HCT116 (cell line): ENCODE results near the gene COL5A3. TPM values are rescaled to one million over a fixed set of nuclear protein-coding genes. Genes with fewer than 3 reads are reported as not detected.

Experiments used
- ATAC-seq: fragments of 200-7000 bp; cut with Tn5 transposase; 2 replicates; pipeline ENCODE4 v1.9.1; 2020; ENCODE audit warnings: mild to moderate bottlenecking, moderate library complexity
- BruUV-seq: library from RNA; stranded (reverse); fragments of 400-500 nt; replicated peaks from 2 replicates; lab custom pipeline; 2021; lab: Mats Ljungman, UMichigan
- CTCF ChIA-PET: fragments of 300-600 bp; sonication (Branson Sonifier 250); formaldehyde crosslinking; loops from one replicate; lab custom pipeline; 2021; ENCODE audit warnings: antibody characterized with exemption; lab: Charles Lee
- POLR2A ChIA-PET: fragments of 300-600, 350-600 bp; sonication (Branson Sonifier 250); formaldehyde crosslinking; loops from one replicate; lab custom pipeline; 2021; ENCODE audit warnings: antibody characterized with exemption; lab: Charles Lee
- RAD21 ChIA-PET, 2 experiments: fragments of 300-600 bp; sonication (Branson Sonifier 250); formaldehyde crosslinking; loops; one replicate each; lab custom pipeline; 2023; ENCODE audit warnings: low total read pairs in 2 of 2; ENCODE audit not compliant: uncharacterized antibody in 2 of 2, unreplicated experiment in 2 of 2, low non-redundant PET in 1 of 2; lab: Charles Lee
- DNase-seq: peaks from one replicate; pipeline ENCODE4 v3.0.0-alpha.2; 2010; ENCODE audit warnings: low read depth, low spot score
- H2AFZ ChIP-seq: fragments of 200-600 bp; shearing (Covaris generic), sonication (generic); 2 replicates; pipeline ENCODE4 v1.6.1; 2017; ENCODE audit warnings: low read depth, mixed run types, mixed read lengths, antibody characterized with exemption, low read length; ENCODE audit not compliant: poor library complexity, severe bottlenecking
- H3K27ac ChIP-seq: 2 replicates; pipeline ENCODE4 v1.5.1; 2012; ENCODE audit warnings: low read depth, low read length
- H3K27me3 ChIP-seq: fragments of 200-600 bp; sonication (generic); 2 replicates; pipeline ENCODE4 v1.6.1; 2016; ENCODE audit warnings: mixed run types, low read length, mixed read lengths; ENCODE audit not compliant: insufficient read depth
- H3K36me3 ChIP-seq, 2 experiments: fragments of 200-500 bp in 1 of 2; fragments of 200-600 bp in 1 of 2; sonication (Bioruptor generic) in 1 of 2; sonication (generic) in 1 of 2; 2 replicates each; pipeline versions ENCODE4 v1.5.1 to v1.6.1; 2014 to 2016; ENCODE audit warnings: low read length in 2 of 2, inconsistent platforms in 1 of 2, mixed read lengths in 1 of 2, mixed run types in 1 of 2; ENCODE audit not compliant: insufficient read depth in 2 of 2, control insufficient read depth in 1 of 2
- H3K4me1 ChIP-seq, 2 experiments: fragments of 200-600 bp in 1 of 2; sonication (generic) in 1 of 2; 2 replicates each; pipeline versions ENCODE4 v1.5.1 to v1.6.1; 2012 to 2017; ENCODE audit warnings: low read length in 2 of 2, inconsistent platforms in 1 of 2, mild to moderate bottlenecking in 1 of 2, mixed read lengths in 1 of 2, mixed run types in 1 of 2, moderate library complexity in 1 of 2; ENCODE audit not compliant: insufficient read depth in 2 of 2, control insufficient read depth in 1 of 2
- H3K4me2 ChIP-seq: fragments of 200-600 bp; sonication (generic); 2 replicates; pipeline ENCODE4 v1.6.1; 2017; ENCODE audit warnings: mixed run types, low read length, mixed read lengths
- H3K4me3 ChIP-seq, 2 experiments: fragments of 200-600 bp in 1 of 2; sonication (generic) in 1 of 2; replicated peaks in 1 of 2; 2 replicates each; pipeline ENCODE4 v1.5.1; 2011 to 2016; ENCODE audit warnings: low read length in 2 of 2, control low read depth in 1 of 2, low read depth in 1 of 2, mild to moderate bottlenecking in 1 of 2, mixed read lengths in 1 of 2, mixed run types in 1 of 2
- H3K79me2 ChIP-seq: fragments of 200-600 bp; sonication (generic); 2 replicates; pipeline ENCODE4 v1.6.1; 2017; ENCODE audit warnings: mild to moderate bottlenecking, mixed run types, low read length, moderate library complexity, mixed read lengths; ENCODE audit not compliant: insufficient read depth
- H3K9ac ChIP-seq: fragments of 200-600 bp; sonication (generic); 2 replicates; pipeline ENCODE4 v1.6.1; 2016; ENCODE audit warnings: low read length, mixed read lengths
- H3K9me2 ChIP-seq: fragments of 200-600 bp; sonication (generic), shearing (Covaris generic); 2 replicates; pipeline ENCODE4 v1.6.1; 2017; ENCODE audit warnings: mixed run types, mild to moderate bottlenecking, moderate library complexity; ENCODE audit not compliant: insufficient read depth
- H3K9me3 ChIP-seq, 2 experiments: fragments of 200-500 bp in 1 of 2; fragments of 200-600 bp in 1 of 2; sonication (Bioruptor generic) in 1 of 2; sonication (generic) in 1 of 2; 2 replicates each; pipeline ENCODE4 v1.6.1; 2014 to 2017; ENCODE audit warnings: low read length in 2 of 2, mixed read lengths in 2 of 2, inconsistent platforms in 1 of 2, low read depth in 1 of 2, mild to moderate bottlenecking in 1 of 2, mixed run types in 1 of 2, moderate library complexity in 1 of 2; ENCODE audit not compliant: control insufficient read depth in 1 of 2, insufficient read depth in 1 of 2
- H4K20me1 ChIP-seq: fragments of 200-600 bp; sonication (generic), shearing (Covaris generic); 2 replicates; pipeline ENCODE4 v1.6.1; 2017; ENCODE audit warnings: mixed run types, mild to moderate bottlenecking, moderate library complexity; ENCODE audit not compliant: insufficient read depth
- CBX3 ChIP-seq: IDR thresholded peaks from 2 replicates; pipeline ENCODE4 v1.6.1; 2012; ENCODE audit warnings: low read depth
- CEBPB ChIP-seq: IDR thresholded peaks from 2 replicates; pipeline ENCODE4 v1.6.1; 2012; ENCODE audit warnings: low read depth
- EGR1 ChIP-seq: IDR thresholded peaks from 2 replicates; pipeline ENCODE4 v1.6.1; 2012; ENCODE audit warnings: low read depth
- EZH2 ChIP-seq: fragments of 200-600 bp; sonication (generic); IDR thresholded peaks from 2 replicates; pipeline ENCODE4 v1.6.1; 2017; ENCODE audit warnings: antibody characterized with exemption, mixed run types
- FOSL1 ChIP-seq: IDR thresholded peaks from 2 replicates; pipeline ENCODE4 v1.6.1; 2012; ENCODE audit warnings: low read depth
- JUND ChIP-seq: IDR thresholded peaks from 2 replicates; pipeline ENCODE4 v1.6.1; 2012
- POLR2A ChIP-seq: IDR thresholded peaks from 2 replicates; pipeline ENCODE4 v1.7.0; 2011; ENCODE audit warnings: borderline replicate concordance; ENCODE audit not compliant: insufficient read depth, insufficient read length; ENCODE audit errors: extremely low read depth
- POLR2AphosphoS5 ChIP-seq: IDR thresholded peaks from 2 replicates; pipeline ENCODE4 v1.6.1; 2011; ENCODE audit warnings: mild to moderate bottlenecking, low read depth, low read length, moderate library complexity
- RAD21 ChIP-seq: IDR thresholded peaks from 2 replicates; pipeline ENCODE4 v1.6.1; 2012; ENCODE audit warnings: low read depth, mild to moderate bottlenecking
- SIN3A ChIP-seq: IDR thresholded peaks from 2 replicates; pipeline ENCODE4 v1.6.1; 2012; ENCODE audit warnings: low read depth
- SP1 ChIP-seq: IDR thresholded peaks from 2 replicates; pipeline ENCODE4 v1.6.1; 2012; ENCODE audit warnings: low read depth
- YY1 ChIP-seq: IDR thresholded peaks from 2 replicates; pipeline ENCODE4 v1.6.1; 2011; ENCODE audit warnings: low read length, low read depth, moderate library complexity, mild to moderate bottlenecking; ENCODE audit not compliant: insufficient replicate concordance; ENCODE audit errors: extremely low read depth
- ZFX ChIP-seq: fragments of 450-650 bp; IDR thresholded peaks from 2 replicates; pipeline ENCODE4 v1.6.1; 2017
- ZNF274 ChIP-seq: fragments of 200-500 bp; sonication (Bioruptor generic); IDR thresholded peaks from 2 replicates; pipeline ENCODE4 v1.6.1; 2014; ENCODE audit warnings: mild to moderate bottlenecking, low read depth, low read length, inconsistent platforms
- intact Hi-C: fragments of 100-400 bp; cut with micrococcal nuclease; formaldehyde crosslinking; loops from 2 replicates; pipeline ENCODE4 v1.10.0; 2022
- total RNA-seq: library from RNA; stranded (reverse); gene quantifications from one replicate; pipeline ENCODE4 v1.2.1, GENCODE V29; 2021; ENCODE audit not compliant: unreplicated experiment
- TF ChIP-seq, protein P1 (sequence below): IDR thresholded peaks from 2 replicates; pipeline ENCODE4 v1.6.1; 2012; ENCODE audit warnings: low read depth
- TF ChIP-seq, protein P2 (sequence below), 3 experiments: fragments of 200-600 bp in 1 of 3; sonication (generic) in 1 of 3; IDR thresholded peaks in 2 of 3; conservative IDR thresholded peaks in 1 of 3; 2 replicates each; pipeline ENCODE4 v1.5.1; 2012 to 2017; ENCODE audit warnings: low read depth in 2 of 3, low read length in 2 of 3, antibody characterized with exemption in 1 of 3, borderline replicate concordance in 1 of 3, control low read depth in 1 of 3, mild to moderate bottlenecking in 1 of 3, mixed read lengths in 1 of 3, mixed run types in 1 of 3, moderate library complexity in 1 of 3; ENCODE audit not compliant: insufficient read depth in 1 of 3
- TF ChIP-seq, protein P3 (sequence below): IDR thresholded peaks from 2 replicates; pipeline ENCODE4 v1.6.1; 2012
- TF ChIP-seq, protein P4 (sequence below): IDR thresholded peaks from 2 replicates; pipeline ENCODE4 v1.6.1; 2012

The COL5A3 gene
- total RNA-seq, 1 experiment from 2014 or later: 0.15 TPM

DNA sequence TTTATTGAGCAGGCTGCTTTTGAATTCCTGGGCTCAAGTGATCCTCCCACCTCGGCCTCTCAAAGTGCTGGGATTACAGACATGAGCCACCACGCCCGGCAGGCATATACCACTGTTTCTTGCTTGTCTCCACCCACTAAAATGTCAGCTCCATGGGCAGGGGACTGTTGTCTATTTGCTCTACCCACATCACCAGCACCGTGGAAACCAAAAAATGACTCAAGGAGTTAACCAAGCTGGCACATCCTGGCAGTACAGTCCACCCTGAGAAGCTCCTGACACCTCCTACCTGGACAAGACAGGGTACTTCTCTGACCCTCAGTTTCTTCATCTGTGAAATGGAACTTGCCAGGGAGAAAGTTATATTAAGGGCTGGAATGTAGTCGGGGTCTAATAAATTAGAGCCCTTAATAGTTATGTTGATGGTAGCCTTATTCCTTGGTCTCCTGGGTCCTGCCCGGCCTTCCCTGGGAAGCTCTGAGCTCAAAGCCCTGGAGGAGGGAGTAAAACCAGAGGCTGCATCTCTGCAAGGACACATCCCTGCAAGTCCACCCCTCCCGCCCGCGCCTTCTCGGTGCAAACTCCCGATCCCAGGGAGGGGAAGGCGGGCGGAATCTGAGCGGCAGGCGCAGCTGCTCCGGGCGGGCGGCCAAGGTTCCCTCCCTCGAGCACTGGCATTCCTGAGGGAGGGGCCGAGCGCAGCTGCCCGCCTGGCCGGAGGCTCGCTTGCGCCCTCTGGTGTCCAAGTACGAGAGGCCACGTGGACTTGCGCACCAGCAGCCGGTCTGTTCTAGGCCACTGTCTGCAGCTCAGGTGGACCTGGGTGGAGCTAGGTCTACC lies 17.1 kb upstream of the COL5A3 start:
- Histone ChIP-seq H4K20me1 (no peaks in the 10 kb centered on the region), H3K27ac (no peak overlapping the region), H2AFZ (peak overlapping the region; percentile 12), H3K9me3 (no peaks in the 10 kb centered on the region), H3K27me3 (no peaks in the 10 kb centered on the region), H3K79me2 (no peaks in the 10 kb centered on the region), H3K4me2 (peak overlapping the region; percentile 62), H3K9me2 (no peaks in the 10 kb centered on the region), H3K9ac (no peak overlapping the region), H3K36me3 (no peaks in the 10 kb centered on the region), H3K4me3 (peak overlapping the region; percentile 6 to 24; a peak in 3 of 4 replicates), H3K4me1 (peaks cover 7 to 13% of the 10 kb centered on the region in 2 experiments)
- ATAC-seq: peak; percentile 98
- peak; percentile 90 for DNase-seq
- RAD21 ChIA-PET: interaction anchor here (1.0 to 1.2 kb wide), 3 partner anchors 95 to 97 kb away, joined by 3 to 9 read pairs (median 4); no protein-coding TSS in a partner anchor
- CTCF ChIA-PET: interaction anchor here (0.7 to 1.7 kb wide), 21 partner anchors 8 to 401 kb away, joined by 3 to 29 read pairs (median 4); partner anchors contain the start of genes OLFM2 and RDH8
- POLR2A ChIA-PET: interaction anchor here (1.0 to 1.2 kb wide), 3 partner anchors 11 to 80 kb away, joined by 3 read pairs; no protein-coding TSS in a partner anchor
- intact Hi-C loops: loop anchor here (1.0 kb wide), 1 partner anchor 93 kb away; no protein-coding TSS in a partner anchor
- no TSS peak for BruUV-seq
- TF ChIP-seq, protein P1, sequence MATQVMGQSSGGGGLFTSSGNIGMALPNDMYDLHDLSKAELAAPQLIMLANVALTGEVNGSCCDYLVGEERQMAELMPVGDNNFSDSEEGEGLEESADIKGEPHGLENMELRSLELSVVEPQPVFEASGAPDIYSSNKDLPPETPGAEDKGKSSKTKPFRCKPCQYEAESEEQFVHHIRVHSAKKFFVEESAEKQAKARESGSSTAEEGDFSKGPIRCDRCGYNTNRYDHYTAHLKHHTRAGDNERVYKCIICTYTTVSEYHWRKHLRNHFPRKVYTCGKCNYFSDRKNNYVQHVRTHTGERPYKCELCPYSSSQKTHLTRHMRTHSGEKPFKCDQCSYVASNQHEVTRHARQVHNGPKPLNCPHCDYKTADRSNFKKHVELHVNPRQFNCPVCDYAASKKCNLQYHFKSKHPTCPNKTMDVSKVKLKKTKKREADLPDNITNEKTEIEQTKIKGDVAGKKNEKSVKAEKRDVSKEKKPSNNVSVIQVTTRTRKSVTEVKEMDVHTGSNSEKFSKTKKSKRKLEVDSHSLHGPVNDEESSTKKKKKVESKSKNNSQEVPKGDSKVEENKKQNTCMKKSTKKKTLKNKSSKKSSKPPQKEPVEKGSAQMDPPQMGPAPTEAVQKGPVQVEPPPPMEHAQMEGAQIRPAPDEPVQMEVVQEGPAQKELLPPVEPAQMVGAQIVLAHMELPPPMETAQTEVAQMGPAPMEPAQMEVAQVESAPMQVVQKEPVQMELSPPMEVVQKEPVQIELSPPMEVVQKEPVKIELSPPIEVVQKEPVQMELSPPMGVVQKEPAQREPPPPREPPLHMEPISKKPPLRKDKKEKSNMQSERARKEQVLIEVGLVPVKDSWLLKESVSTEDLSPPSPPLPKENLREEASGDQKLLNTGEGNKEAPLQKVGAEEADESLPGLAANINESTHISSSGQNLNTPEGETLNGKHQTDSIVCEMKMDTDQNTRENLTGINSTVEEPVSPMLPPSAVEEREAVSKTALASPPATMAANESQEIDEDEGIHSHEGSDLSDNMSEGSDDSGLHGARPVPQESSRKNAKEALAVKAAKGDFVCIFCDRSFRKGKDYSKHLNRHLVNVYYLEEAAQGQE: no peak
- no peak for TF ChIP-seq SIN3A
- TF ChIP-seq CEBPB: no peak
- TF ChIP-seq, protein P2, sequence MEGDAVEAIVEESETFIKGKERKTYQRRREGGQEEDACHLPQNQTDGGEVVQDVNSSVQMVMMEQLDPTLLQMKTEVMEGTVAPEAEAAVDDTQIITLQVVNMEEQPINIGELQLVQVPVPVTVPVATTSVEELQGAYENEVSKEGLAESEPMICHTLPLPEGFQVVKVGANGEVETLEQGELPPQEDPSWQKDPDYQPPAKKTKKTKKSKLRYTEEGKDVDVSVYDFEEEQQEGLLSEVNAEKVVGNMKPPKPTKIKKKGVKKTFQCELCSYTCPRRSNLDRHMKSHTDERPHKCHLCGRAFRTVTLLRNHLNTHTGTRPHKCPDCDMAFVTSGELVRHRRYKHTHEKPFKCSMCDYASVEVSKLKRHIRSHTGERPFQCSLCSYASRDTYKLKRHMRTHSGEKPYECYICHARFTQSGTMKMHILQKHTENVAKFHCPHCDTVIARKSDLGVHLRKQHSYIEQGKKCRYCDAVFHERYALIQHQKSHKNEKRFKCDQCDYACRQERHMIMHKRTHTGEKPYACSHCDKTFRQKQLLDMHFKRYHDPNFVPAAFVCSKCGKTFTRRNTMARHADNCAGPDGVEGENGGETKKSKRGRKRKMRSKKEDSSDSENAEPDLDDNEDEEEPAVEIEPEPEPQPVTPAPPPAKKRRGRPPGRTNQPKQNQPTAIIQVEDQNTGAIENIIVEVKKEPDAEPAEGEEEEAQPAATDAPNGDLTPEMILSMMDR (IDR thresholded peaks at IDR 0.05 in 2 of 3, conservative IDR thresholded peaks at IDR 0.05 in 1 of 3; ENCODE audit: borderline replicate concordance in 1 of 3, insufficient read depth in 1 of 3, low read depth in 2 of 3, low read length in 2 of 3): peak; percentile 80 to 90 (median 90)
- no peak for TF ChIP-seq YY1
- TF ChIP-seq ZFX: no peak
- TF ChIP-seq EZH2: no peak
- TF ChIP-seq ZNF274: no peak
- TF ChIP-seq FOSL1: no peak
- TF ChIP-seq EGR1: no peak
- TF ChIP-seq POLR2AphosphoS5: peak; percentile 34; the same call in 1 of the 2 replicates
- TF ChIP-seq RAD21: peak; percentile 93
- no peak for TF ChIP-seq POLR2A
- peak; percentile 57 for TF ChIP-seq SP1
- TF ChIP-seq CBX3: peak; percentile 95
- TF ChIP-seq, protein P3, sequence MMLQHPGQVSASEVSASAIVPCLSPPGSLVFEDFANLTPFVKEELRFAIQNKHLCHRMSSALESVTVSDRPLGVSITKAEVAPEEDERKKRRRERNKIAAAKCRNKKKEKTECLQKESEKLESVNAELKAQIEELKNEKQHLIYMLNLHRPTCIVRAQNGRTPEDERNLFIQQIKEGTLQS: no peak
- TF ChIP-seq, protein P4, sequence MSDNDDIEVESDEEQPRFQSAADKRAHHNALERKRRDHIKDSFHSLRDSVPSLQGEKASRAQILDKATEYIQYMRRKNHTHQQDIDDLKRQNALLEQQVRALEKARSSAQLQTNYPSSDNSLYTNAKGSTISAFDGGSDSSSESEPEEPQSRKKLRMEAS: peak; percentile 99
- TF ChIP-seq JUND: no peak
